ENCODE results near the gene KRTCAP2. TPM values are rescaled to one million over a fixed set of nuclear protein-coding genes. Genes with fewer than 3 reads are reported as not detected.

Gene KRTCAP2
- total RNA-seq, 5 donors from 2014 or later (not counting 1 experiment from before 2014, with no cell fraction given) = 93.6 to 150 (median 138) TPM

GRCh38 chr1:155179112-155180031 lies 6.3 kb upstream of the KRTCAP2 start:
- peaks cover 16 to 21% (median 19%) of the 10 kb centered on the region in 3 donors for H3K4me1 Mint-ChIP-seq
- 95% methylated on average over 26 of the region's 31 CpGs for WGBS (ENCODE audit: insufficient coverage)
- no peak for ATAC-seq (replicated peaks in 1 of 4)
- Histone ChIP-seq H3K27ac (ENCODE audit: low read length) (no peak overlapping the region), H3K9me3 (no peaks in the 10 kb centered on the region), H3K27me3 (replicated peaks in 1 of 2; ENCODE audit: control insufficient read depth in 2 of 2, extremely low read depth in 1 of 2, insufficient read depth in 2 of 2, low read length in 1 of 2) (no peaks in the 10 kb centered on the region), H3K4me3 (ENCODE audit: control insufficient read depth in 1 of 2, extremely low read depth in 1 of 2, low read length in 1 of 2) (no peak overlapping the region), H3K36me3 (ENCODE audit: control insufficient read depth in 2 of 2, extremely low read depth in 1 of 2, insufficient read depth in 1 of 2, low read length in 1 of 2) (peaks cover 13 to 27% of the 10 kb centered on the region in 2 donors), H3K4me1 (ENCODE audit: control insufficient read depth in 1 of 2, extremely low read depth in 1 of 2, insufficient read depth in 2 of 2, low read length in 2 of 2) (peaks cover 5 to 27% of the 10 kb centered on the region in 2 experiments)
- DNase-seq = no peak
- H3K27ac Mint-ChIP-seq = no peak overlapping the region
- ChIA-PET CTCF (interaction anchor here in 1 of 2 donors (0.7 kb wide), 1 partner anchor 8 kb away, joined by 3 read pairs; no protein-coding TSS in a partner anchor), POLR2A (no interaction called here)
- H3K36me3 Mint-ChIP-seq = peaks cover 19% of the 10 kb centered on the region
- H3K4me3 Mint-ChIP-seq = no peak overlapping the region
- H3K9me3 Mint-ChIP-seq = no peaks in the 10 kb centered on the region
- H3K27me3 Mint-ChIP-seq = no peaks in the 10 kb centered on the region

DNA sequence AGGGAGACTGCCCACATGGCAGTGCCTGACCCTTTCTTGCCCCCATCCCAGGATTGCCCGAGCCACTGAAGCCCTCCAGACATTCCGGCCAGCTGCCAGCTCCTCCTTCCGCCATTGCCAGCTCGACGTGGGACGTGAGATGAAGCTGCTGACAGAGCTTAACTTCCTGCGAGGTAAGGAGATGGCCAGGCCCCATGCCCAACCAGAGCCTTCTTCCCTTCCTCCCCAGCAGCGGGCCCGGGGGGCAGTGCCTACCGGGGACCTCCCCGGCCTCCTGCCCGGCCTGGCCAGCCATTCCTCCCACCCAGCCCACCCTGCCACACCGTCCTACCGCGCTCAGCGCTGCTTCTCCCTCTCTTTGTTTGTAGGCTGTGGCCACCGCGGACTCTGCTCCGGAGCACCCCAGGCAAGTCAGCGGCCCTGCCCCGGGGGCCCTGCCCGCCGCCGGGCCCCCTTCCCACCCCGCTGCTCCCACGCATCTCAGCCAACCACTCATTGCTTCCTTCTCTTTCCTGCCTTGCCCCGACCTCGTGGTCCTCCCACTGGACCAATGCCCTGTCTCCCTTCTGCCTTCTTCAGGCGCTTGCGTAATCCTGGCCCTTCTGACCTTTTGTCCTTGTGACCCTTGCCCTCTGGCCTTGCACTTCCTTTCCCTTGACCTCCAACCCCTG lies 5.5 kb upstream of the KRTCAP2 start:
- peaks cover 8 to 35% of the 10 kb centered on the region in 2 experiments for H3K4me1 ChIP-seq (ENCODE audit: control insufficient read depth in 1 of 2, extremely low read depth in 1 of 2, insufficient read depth in 2 of 2, low read length in 2 of 2)
- ChIA-PET POLR2A (no interaction called here), CTCF (no interaction called here)
- Mint-ChIP-seq H3K4me3 (no peak overlapping the region), H3K9me3 (no peaks in the 10 kb centered on the region), H3K36me3 (peaks cover 17% of the 10 kb centered on the region), H3K4me1 (peaks cover 20 to 26% (median 26%) of the 10 kb centered on the region in 3 donors), H3K27ac (no peak overlapping the region), H3K27me3 (no peaks in the 10 kb centered on the region)
- no peak overlapping the region for H3K4me3 ChIP-seq (ENCODE audit: control insufficient read depth in 1 of 2, extremely low read depth in 1 of 2, low read length in 1 of 2)
- peaks cover 13 to 27% of the 10 kb centered on the region in 2 donors for H3K36me3 ChIP-seq (ENCODE audit: control insufficient read depth in 2 of 2, extremely low read depth in 1 of 2, insufficient read depth in 1 of 2, low read length in 1 of 2)
- no peak overlapping the region for H3K27ac ChIP-seq (ENCODE audit: low read length)
- ATAC-seq (replicated peaks in 1 of 4) = no peak
- H3K9me3 ChIP-seq = no peaks in the 10 kb centered on the region
- no peak for DNase-seq
- H3K27me3 ChIP-seq (replicated peaks in 1 of 2; ENCODE audit: control insufficient read depth in 2 of 2, extremely low read depth in 1 of 2, insufficient read depth in 2 of 2, low read length in 1 of 2) = no peaks in the 10 kb centered on the region
- WGBS (ENCODE audit: insufficient coverage) = 91% methylated on average over 25 of the region's 30 CpGs

DNA sequence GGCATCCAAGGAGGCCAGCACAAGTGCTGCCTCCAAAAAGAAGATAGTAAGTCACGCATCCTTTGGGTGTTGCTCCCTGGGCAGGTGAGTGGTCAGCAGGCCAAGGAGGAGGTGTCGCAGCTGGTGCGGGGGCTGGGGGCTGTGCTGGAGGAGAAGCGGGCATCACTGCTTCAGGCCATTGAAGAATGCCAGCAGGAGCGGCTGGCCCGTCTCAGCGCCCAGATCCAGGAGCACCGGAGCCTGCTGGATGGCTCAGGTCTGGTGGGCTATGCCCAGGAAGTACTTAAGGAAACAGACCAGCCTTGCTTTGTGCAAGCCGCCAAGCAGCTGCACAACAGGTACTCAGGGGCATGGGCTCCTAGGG lies 4.8 kb upstream of the KRTCAP2 start:
- DNase-seq = peak in 1 of 35 experiments; percentile 1
- Histone ChIP-seq H3K27ac (ENCODE audit: low read length) (no peak overlapping the region), H3K9me3 (no peaks in the 10 kb centered on the region), H3K36me3 (ENCODE audit: control insufficient read depth in 2 of 2, extremely low read depth in 1 of 2, insufficient read depth in 1 of 2, low read length in 1 of 2) (peaks cover 13 to 27% of the 10 kb centered on the region in 2 donors), H3K4me1 (ENCODE audit: control insufficient read depth in 1 of 2, extremely low read depth in 1 of 2, insufficient read depth in 2 of 2, low read length in 2 of 2) (peaks cover 10 to 39% of the 10 kb centered on the region in 2 experiments), H3K27me3 (replicated peaks in 1 of 2; ENCODE audit: control insufficient read depth in 2 of 2, extremely low read depth in 1 of 2, insufficient read depth in 2 of 2, low read length in 1 of 2) (no peaks in the 10 kb centered on the region), H3K4me3 (ENCODE audit: control insufficient read depth in 1 of 2, extremely low read depth in 1 of 2, low read length in 1 of 2) (no peak overlapping the region)
- Mint-ChIP-seq H3K36me3 (peaks cover 12% of the 10 kb centered on the region), H3K27ac (no peak overlapping the region), H3K9me3 (no peaks in the 10 kb centered on the region), H3K4me3 (no peak overlapping the region), H3K4me1 (peaks cover 26 to 33% (median 32%) of the 10 kb centered on the region in 3 donors), H3K27me3 (no peaks in the 10 kb centered on the region)
- POLR2A ChIA-PET = interaction anchor here in 1 of 2 donors (0.5 kb wide), 1 partner anchor 127 kb away, joined by 5 read pairs; the partner anchor contains the start of gene ADAM15
- 97% methylated on average over 9 of the region's 9 CpGs for WGBS (ENCODE audit: insufficient coverage)
- no peak for ATAC-seq (replicated peaks in 1 of 4)
- CTCF ChIA-PET = interaction anchor here (0.6 to 1.4 kb wide), 2 partner anchors 49 to 639 kb away, joined by 3 to 4 read pairs; no protein-coding TSS in a partner anchor

DNA sequence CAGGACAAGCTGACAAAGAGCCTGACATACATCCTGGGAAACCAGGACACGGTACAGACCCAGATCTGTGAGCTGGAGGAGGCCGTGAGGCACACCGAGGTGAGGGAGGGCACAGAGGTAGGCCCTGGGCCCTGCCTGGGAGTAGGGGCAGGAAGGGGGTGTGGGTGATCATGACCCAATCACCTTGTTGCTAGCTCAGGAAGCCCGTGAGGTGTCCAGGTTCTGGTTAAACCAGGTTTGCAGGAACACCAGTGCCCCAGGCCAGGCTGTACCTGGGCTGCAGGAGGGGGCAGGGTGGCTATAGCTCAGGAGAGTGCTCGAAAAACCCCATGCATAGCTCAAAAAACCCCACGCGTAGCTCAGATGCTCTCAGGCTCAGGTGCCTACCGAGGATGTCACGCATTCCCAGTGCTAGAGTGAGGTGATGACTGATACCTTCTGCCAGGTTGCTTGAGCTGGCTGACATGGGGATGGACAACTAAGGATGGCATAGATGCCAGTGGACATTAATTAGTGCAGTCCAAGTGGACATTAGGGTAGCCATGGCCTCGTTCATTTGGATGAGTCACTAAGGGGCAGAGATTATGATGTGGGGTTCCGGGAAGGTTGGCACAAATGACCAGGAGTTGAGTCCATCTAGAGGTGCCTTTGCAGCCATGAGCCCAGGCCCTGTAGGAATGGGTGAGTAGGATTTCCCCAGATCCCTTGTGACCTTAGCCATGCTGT lies 4.3 kb upstream of the KRTCAP2 start:
- no peak for ATAC-seq (replicated peaks in 1 of 4)
- H3K4me3 Mint-ChIP-seq = no peak overlapping the region

GRCh38 chr1:155176544-155177071 lies 3.5 kb upstream of the KRTCAP2 start:
- peaks cover 36 to 44% (median 41%) of the 10 kb centered on the region in 3 donors for H3K4me1 Mint-ChIP-seq

More for the DNA sequence above, 4.3 kb upstream of the KRTCAP2 start:
- H3K27me3 Mint-ChIP-seq = no peaks in the 10 kb centered on the region
- CTCF ChIA-PET = interaction anchor here (0.6 to 1.4 kb wide), 6 partner anchors 16 to 639 kb away, joined by 3 to 5 read pairs (median 4); no protein-coding TSS in a partner anchor
- Histone ChIP-seq H3K27me3 (replicated peaks in 1 of 2; ENCODE audit: control insufficient read depth in 2 of 2, extremely low read depth in 1 of 2, insufficient read depth in 2 of 2, low read length in 1 of 2) (no peaks in the 10 kb centered on the region), H3K4me1 (ENCODE audit: control insufficient read depth in 1 of 2, extremely low read depth in 1 of 2, insufficient read depth in 2 of 2, low read length in 2 of 2) (peaks cover 12 to 43% of the 10 kb centered on the region in 2 experiments), H3K27ac (ENCODE audit: low read length) (no peak overlapping the region), H3K4me3 (ENCODE audit: control insufficient read depth in 1 of 2, extremely low read depth in 1 of 2, low read length in 1 of 2) (no peak overlapping the region), H3K9me3 (no peaks in the 10 kb centered on the region), H3K36me3 (ENCODE audit: control insufficient read depth in 2 of 2, extremely low read depth in 1 of 2, insufficient read depth in 1 of 2, low read length in 1 of 2) (peaks cover 13 to 27% of the 10 kb centered on the region in 2 donors)
- POLR2A ChIA-PET = interaction anchor here in 1 of 2 donors (0.5 kb wide), 1 partner anchor 126 kb away, joined by 5 read pairs; the partner anchor contains the start of gene ADAM15
- H3K4me1 Mint-ChIP-seq = peaks cover 29 to 39% (median 35%) of the 10 kb centered on the region in 3 donors
- H3K27ac Mint-ChIP-seq = no peak overlapping the region
- no peaks in the 10 kb centered on the region for H3K9me3 Mint-ChIP-seq
- H3K36me3 Mint-ChIP-seq = peaks cover 11% of the 10 kb centered on the region
- WGBS (ENCODE audit: insufficient coverage) = 77% methylated on average over 10 of the region's 11 CpGs
- DNase-seq = peak in 1 of 35 experiments; percentile 2

More at GRCh38 chr1:155176544-155177071, 3.5 kb upstream of the KRTCAP2 start:
- peak; percentile 50 to 91 (median 79) for DNase-seq
- peak in 3 of 4 experiments; percentile 34 to 41 (median 39) for ATAC-seq (replicated peaks in 1 of 4)
- Mint-ChIP-seq H3K27me3 (no peaks in the 10 kb centered on the region), H3K27ac (peak overlapping the region; percentile 59 to 69), H3K4me3 (peak overlapping the region; percentile 15 to 56 (median 40)), H3K36me3 (peaks cover 8% of the 10 kb centered on the region), H3K9me3 (no peaks in the 10 kb centered on the region)
- H3K27me3 ChIP-seq (replicated peaks in 1 of 2; ENCODE audit: control insufficient read depth in 2 of 2, extremely low read depth in 1 of 2, insufficient read depth in 2 of 2, low read length in 1 of 2) = no peaks in the 10 kb centered on the region
- CTCF ChIA-PET = interaction anchor here in 1 of 2 donors (0.6 to 1.4 kb wide), 4 partner anchors 17 to 65 kb away, joined by 3 to 5 read pairs (median 4); no protein-coding TSS in a partner anchor
- 81% methylated on average over 6 of the region's 8 CpGs for WGBS (ENCODE audit: insufficient coverage)
- peaks cover 13 to 27% of the 10 kb centered on the region in 2 donors for H3K36me3 ChIP-seq (ENCODE audit: control insufficient read depth in 2 of 2, extremely low read depth in 1 of 2, insufficient read depth in 1 of 2, low read length in 1 of 2)
- POLR2A ChIA-PET = no interaction called here
- no peaks in the 10 kb centered on the region for H3K9me3 ChIP-seq
- peaks cover 16 to 47% of the 10 kb centered on the region in 2 experiments for H3K4me1 ChIP-seq (ENCODE audit: control insufficient read depth in 1 of 2, extremely low read depth in 1 of 2, insufficient read depth in 2 of 2, low read length in 2 of 2)
- H3K27ac ChIP-seq (ENCODE audit: low read length) = no peak overlapping the region
- no peak overlapping the region for H3K4me3 ChIP-seq (ENCODE audit: control insufficient read depth in 1 of 2, extremely low read depth in 1 of 2, low read length in 1 of 2)

All from T-cell (primary cell).